Mesodermal cell (in vitro differentiated cells): ENCODE measurements around the gene SAMD4B.

ENCODE experiments used
- H3K27ac ChIP-seq: 2 replicates; pipeline ENCODE4 v1.7.0; 2013; ENCODE audit warnings: mild to moderate bottlenecking, low read depth, low read length, moderate library complexity; ENCODE audit not compliant: severe bottlenecking
- H3K36me3 ChIP-seq: 2 replicates; pipeline ENCODE4 v1.7.1; 2013; ENCODE audit warnings: mild to moderate bottlenecking, low read length, moderate library complexity; ENCODE audit not compliant: control insufficient read depth, insufficient read depth
- H3K4me1 ChIP-seq: one replicate; pipeline ENCODE4 v1.7.1; 2013; ENCODE audit warnings: mild to moderate bottlenecking, low read length; ENCODE audit not compliant: insufficient read depth, control insufficient read depth, poor library complexity, severe bottlenecking
- H3K4me3 ChIP-seq: 2 replicates; pipeline ENCODE4 v1.7.0; 2013; ENCODE audit warnings: low read length, control low read depth, mild to moderate bottlenecking; ENCODE audit not compliant: insufficient read depth, poor library complexity, severe bottlenecking; ENCODE audit errors: extremely low read depth
- H3K9me3 ChIP-seq: 2 replicates; pipeline ENCODE4 v1.7.1; 2013; ENCODE audit warnings: mild to moderate bottlenecking, low read length, moderate library complexity; ENCODE audit not compliant: control insufficient read depth
- WGBS, 2 experiments: methylation state at CpG; one replicate each; pipeline ENCODE4 v1.1.5; 2013; ENCODE audit warnings: missing lambda C conversion rate in 2 of 2; ENCODE audit not compliant: insufficient coverage in 2 of 2; 5-methylcytosine and 5-hydroxymethylcytosine counted together

Gene SAMD4B

DNA sequence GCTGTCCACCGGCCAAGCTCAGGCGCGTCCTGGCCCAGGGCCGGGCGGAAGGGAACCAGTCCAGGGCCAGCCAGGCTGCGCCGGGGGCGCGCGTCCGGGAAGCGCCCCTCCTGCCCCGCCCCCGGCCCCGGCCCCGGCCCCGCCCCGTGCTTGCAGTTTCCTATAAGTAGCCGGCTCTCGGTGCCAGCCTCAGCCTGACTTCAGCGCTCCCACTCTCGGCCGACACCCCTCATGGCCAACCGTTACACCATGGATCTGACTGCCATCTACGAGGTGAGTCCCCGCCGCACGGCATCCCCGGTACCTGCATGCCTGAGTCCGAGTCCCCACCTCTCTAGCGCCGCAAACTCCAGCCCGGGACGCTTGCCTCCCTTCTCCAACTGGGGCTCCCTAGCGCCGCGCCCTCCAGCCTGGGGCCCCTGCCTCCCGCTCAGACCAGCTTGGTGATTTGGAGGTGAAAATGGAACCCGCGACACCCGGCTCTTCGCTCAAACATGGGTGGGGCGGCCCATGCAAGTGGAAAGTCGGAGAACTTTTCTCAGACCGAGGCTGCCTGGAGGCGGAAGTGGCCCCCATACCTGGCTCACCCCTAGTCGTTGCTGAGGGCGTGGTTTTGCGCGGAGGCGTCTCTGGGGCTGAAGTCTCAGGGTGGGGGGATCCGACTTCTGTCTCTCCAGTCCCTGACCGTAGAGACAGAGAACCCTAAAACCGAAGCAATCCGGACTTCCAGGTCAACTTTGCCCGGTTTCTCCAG lies 64.6 kb downstream of the SAMD4B start, which contains the start of gene ZFP36:
Gene ZFP36, plus strand, starts transcription at position 192 of the 754 bp plus-strand sequence. Its CDS starts 58 bp downstream, at position 250.
- H3K4me1 ChIP-seq = peaks cover 59% of the 10 kb centered on the region
- no peaks in the 10 kb centered on the region for H3K9me3 ChIP-seq
- WGBS, 2 experiments = 0 to 1% methylated on average over 40 to 47 of the region's 56 CpGs
- no peak within 1 kb of the TSS for H3K27ac ChIP-seq
- peaks cover 13% of the 10 kb centered on the region for H3K36me3 ChIP-seq
- H3K4me3 ChIP-seq = peak within 1 kb of the TSS; percentile 89

DNA sequence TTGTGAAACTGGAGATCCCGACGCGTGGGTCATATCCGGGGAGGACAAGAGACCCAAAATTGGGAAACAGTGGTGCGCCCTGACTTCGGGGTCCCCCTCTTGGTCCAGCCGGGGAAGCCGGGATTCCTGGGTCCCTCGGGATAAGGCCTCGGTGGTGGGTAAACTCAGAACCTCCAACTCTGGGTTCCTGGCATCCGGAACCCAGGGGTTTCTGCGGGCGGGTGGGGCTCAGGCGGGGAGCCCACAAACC lies 65.1 kb downstream of the SAMD4B start:
- H3K36me3 ChIP-seq = peaks cover 13% of the 10 kb centered on the region
- 17 to 18% methylated on average over 14 of the region's 14 CpGs for WGBS, 2 experiments
- H3K4me3 ChIP-seq = peak overlapping the region; percentile 89
- H3K9me3 ChIP-seq = no peaks in the 10 kb centered on the region
- peaks cover 54% of the 10 kb centered on the region for H3K4me1 ChIP-seq
- no peak overlapping the region for H3K27ac ChIP-seq

DNA sequence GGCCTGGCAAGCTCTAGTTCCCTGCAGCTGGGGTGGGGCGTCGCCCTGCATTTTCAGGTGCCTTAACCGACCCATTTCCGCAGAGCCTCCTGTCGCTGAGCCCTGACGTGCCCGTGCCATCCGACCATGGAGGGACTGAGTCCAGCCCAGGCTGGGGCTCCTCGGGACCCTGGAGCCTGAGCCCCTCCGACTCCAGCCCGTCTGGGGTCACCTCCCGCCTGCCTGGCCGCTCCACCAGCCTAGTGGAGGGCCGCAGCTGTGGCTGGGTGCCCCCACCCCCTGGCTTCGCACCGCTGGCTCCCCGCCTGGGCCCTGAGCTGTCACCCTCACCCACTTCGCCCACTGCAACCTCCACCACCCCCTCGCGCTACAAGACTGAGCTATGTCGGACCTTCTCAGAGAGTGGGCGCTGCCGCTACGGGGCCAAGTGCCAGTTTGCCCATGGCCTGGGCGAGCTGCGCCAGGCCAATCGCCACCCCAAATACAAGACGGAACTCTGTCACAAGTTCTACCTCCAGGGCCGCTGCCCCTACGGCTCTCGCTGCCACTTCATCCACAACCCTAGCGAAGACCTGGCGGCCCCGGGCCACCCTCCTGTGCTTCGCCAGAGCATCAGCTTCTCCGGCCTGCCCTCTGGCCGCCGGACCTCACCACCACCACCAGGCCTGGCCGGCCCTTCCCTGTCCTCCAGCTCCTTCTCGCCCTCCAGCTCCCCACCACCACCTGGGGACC lies 65.6 kb downstream of the SAMD4B start:
- peaks cover 13% of the 10 kb centered on the region for H3K36me3 ChIP-seq
- 75 to 77% methylated on average over 28 to 40 of the region's 40 CpGs for WGBS, 2 experiments
- peak overlapping the region; percentile 89 for H3K4me3 ChIP-seq
- H3K4me1 ChIP-seq = peaks cover 51% of the 10 kb centered on the region
- no peaks in the 10 kb centered on the region for H3K9me3 ChIP-seq
- no peak overlapping the region for H3K27ac ChIP-seq

DNA sequence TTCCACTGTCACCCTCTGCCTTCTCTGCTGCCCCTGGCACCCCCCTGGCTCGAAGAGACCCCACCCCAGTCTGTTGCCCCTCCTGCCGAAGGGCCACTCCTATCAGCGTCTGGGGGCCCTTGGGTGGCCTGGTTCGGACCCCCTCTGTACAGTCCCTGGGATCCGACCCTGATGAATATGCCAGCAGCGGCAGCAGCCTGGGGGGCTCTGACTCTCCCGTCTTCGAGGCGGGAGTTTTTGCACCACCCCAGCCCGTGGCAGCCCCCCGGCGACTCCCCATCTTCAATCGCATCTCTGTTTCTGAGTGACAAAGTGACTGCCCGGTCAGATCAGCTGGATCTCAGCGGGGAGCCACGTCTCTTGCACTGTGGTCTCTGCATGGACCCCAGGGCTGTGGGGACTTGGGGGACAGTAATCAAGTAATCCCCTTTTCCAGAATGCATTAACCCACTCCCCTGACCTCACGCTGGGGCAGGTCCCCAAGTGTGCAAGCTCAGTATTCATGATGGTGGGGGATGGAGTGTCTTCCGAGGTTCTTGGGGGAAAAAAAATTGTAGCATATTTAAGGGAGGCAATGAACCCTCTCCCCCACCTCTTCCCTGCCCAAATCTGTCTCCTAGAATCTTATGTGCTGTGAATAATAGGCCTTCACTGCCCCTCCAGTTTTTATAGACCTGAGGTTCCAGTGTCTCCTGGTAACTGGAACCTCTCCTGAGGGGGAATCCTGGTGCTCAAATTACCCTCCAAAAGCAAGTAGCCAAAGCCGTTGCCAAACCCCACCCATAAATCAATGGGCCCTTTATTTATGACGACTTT lies 66.4 kb downstream of the SAMD4B start:
- Histone ChIP-seq H3K4me1 (peaks cover 45% of the 10 kb centered on the region), H3K27ac (peak overlapping the region; percentile 29), H3K36me3 (peaks cover 13% of the 10 kb centered on the region), H3K9me3 (no peaks in the 10 kb centered on the region), H3K4me3 (peak overlapping the region; percentile 89)
- 91 to 92% methylated on average over 15 to 16 of the region's 20 CpGs for WGBS, 2 experiments

GRCh38 chr19:39409208-39410016 lies 67.2 kb downstream of the SAMD4B start:
- H3K4me1 ChIP-seq = peaks cover 42% of the 10 kb centered on the region
- H3K36me3 ChIP-seq = peaks cover 14% of the 10 kb centered on the region
- H3K4me3 ChIP-seq = peak overlapping the region; percentile 89
- WGBS, 2 experiments = 1 to 3% methylated on average over 27 to 37 of the region's 52 CpGs
- H3K9me3 ChIP-seq = no peaks in the 10 kb centered on the region
- H3K27ac ChIP-seq = peak overlapping the region; percentile 87

GRCh38 chr19:39410017-39410830 lies 68.0 kb downstream of the SAMD4B start:
- H3K9me3 ChIP-seq = no peaks in the 10 kb centered on the region

DNA sequence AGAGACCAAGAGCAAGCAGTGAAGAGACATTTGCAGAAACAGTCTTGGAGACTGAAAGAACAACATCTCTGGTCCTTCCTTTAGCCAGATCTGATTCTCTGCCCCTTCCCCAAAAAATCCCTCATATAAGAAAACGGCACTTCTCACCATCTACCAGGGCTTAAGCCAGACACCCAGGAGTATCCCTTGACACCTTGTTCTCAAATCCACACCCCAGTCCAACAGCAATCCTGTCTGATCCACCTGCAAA lies 68.5 kb downstream of the SAMD4B start:
- Histone ChIP-seq H3K4me3 (no peak overlapping the region), H3K36me3 (peaks cover 27% of the 10 kb centered on the region), H3K27ac (peak overlapping the region; percentile 87), H3K4me1 (peaks cover 44% of the 10 kb centered on the region), H3K9me3 (no peaks in the 10 kb centered on the region)
- 58 to 89% methylated on average over 1 of the region's 1 CpG for WGBS, 2 experiments

More at GRCh38 chr19:39410017-39410830, 68.0 kb downstream of the SAMD4B start:
- Histone ChIP-seq H3K4me1 (peaks cover 43% of the 10 kb centered on the region), H3K4me3 (peak overlapping the region; percentile 89), H3K36me3 (peaks cover 21% of the 10 kb centered on the region), H3K27ac (peak overlapping the region; percentile 87)
- WGBS, 2 experiments = 5% methylated on average over 28 to 32 of the region's 35 CpGs

DNA sequence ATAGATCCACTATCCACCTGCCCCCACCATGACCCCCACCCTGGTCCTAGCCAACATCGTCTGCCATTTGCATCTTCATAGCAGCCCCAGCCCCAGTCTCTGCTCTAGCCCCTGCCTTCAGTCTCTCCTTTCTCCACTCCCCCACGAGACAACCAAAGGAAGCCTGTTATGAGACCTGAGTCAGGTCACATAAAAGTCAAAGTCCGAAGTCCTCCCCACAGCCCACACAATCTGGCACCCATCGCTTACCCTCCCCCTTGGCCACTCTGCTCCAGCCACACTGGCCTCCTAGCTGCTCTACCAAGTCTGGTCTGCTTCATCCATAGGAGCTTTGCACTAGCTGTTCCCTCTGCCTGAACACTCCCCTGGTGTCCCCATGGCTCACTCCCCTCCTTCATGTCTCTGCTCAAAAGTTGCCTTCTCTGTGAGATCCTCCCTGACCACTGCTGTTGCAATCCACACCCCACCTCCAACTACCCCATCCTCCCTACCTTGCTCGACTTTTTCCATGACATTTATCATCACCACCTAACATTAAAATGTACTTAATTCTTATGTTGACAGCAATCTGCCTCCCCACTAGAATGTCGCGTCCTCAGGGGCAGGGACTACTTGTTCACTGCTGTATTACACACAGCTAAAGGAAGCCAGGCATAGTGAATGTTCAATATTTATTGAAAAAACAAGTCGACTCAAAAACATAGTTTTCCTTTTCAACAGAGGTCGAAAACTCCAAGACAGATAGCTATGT lies 69.0 kb downstream of the SAMD4B start:
- Histone ChIP-seq H3K9me3 (no peaks in the 10 kb centered on the region), H3K4me3 (peak overlapping the region; percentile 98), H3K4me1 (peaks cover 45% of the 10 kb centered on the region), H3K27ac (peak overlapping the region; percentile 67), H3K36me3 (peaks cover 32% of the 10 kb centered on the region)
- WGBS, 2 experiments = 52 to 53% methylated on average over 5 to 7 of the region's 9 CpGs

DNA sequence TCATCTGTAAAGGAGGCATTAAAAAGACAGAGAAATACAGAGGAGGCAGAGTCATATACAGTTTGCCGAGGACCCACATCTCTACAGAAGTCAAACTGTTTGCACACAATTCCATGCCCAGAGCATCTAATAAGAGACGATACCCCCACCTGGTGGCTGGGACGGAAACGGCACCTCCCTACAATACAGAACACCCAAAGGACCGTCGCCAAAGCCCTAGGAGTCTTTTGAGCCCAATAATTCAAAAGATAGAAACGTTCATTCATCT lies 69.5 kb downstream of the SAMD4B start:
- peak overlapping the region; percentile 67 for H3K27ac ChIP-seq
- H3K36me3 ChIP-seq = peaks cover 37% of the 10 kb centered on the region
- WGBS, 2 experiments = 17% methylated on average over 1 of the region's 7 CpGs; no CpG with 5 or more reads in 1 of the 2 experiments
- peak overlapping the region; percentile 98 for H3K4me3 ChIP-seq
- peaks cover 47% of the 10 kb centered on the region for H3K4me1 ChIP-seq
- H3K9me3 ChIP-seq = no peaks in the 10 kb centered on the region
